Adipocyte (in vitro differentiated cells): ENCODE data around the gene VAV3.
"Not testable (repeated sequence)": the region's sequence is repeated elsewhere in the genome, so short reads cannot be mapped to it uniquely, and the experiment has no call there.

Source experiments
- DNase-seq: peaks from one replicate; pipeline ENCODE4 v3.0.0-alpha.2; 2015; ENCODE audit warnings: low read depth
- H3K27me3 ChIP-seq: replicated peaks from 2 replicates; pipeline ENCODE4 v1.7.0; 2013; ENCODE audit warnings: mild to moderate bottlenecking, low read length, moderate library complexity; ENCODE audit not compliant: control insufficient read depth, insufficient read depth
- H3K36me3 ChIP-seq: 2 replicates; pipeline ENCODE4 v1.7.0; 2013; ENCODE audit warnings: low read length, mild to moderate bottlenecking, moderate library complexity; ENCODE audit not compliant: control insufficient read depth, insufficient read depth, severe bottlenecking
- H3K4me1 ChIP-seq: 2 replicates; pipeline ENCODE4 v1.7.0; 2013; ENCODE audit warnings: mild to moderate bottlenecking, low read length, moderate library complexity; ENCODE audit not compliant: control insufficient read depth, insufficient read depth
- H3K4me3 ChIP-seq: 2 replicates; pipeline ENCODE4 v1.7.0; 2013; ENCODE audit warnings: mild to moderate bottlenecking, low read length, moderate library complexity
- H3K9ac ChIP-seq: 2 replicates; pipeline ENCODE4 v1.7.0; 2013; ENCODE audit warnings: mild to moderate bottlenecking, low read length, moderate library complexity
- H3K9me3 ChIP-seq: 2 replicates; pipeline ENCODE4 v1.7.0; 2013; ENCODE audit warnings: mild to moderate bottlenecking, low read length, moderate library complexity; ENCODE audit not compliant: control insufficient read depth

The VAV3 gene

DNA sequence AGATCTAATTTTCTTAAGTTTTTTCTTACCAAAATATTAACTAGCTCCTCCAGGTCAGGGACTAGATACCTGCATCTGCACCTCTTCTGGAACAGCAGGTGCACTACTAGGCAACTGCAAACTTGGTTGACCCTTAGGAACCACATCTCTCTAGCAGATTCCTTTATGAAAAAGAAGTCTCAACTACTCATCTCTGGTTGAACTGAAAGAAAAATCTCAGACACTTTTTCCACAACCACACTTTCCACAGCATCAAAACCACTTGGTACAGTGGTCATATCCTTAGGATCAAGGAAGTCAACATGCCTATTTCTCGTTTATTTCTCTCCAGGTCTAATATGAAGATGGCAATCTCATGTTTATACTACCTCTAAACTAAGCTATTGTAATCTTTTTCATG is 52.3 kb downstream of the VAV3 start:
- H3K4me1 ChIP-seq: no peaks in the 10 kb centered on the region
- no peak overlapping the region for H3K4me3 ChIP-seq
- no peaks in the 10 kb centered on the region for H3K27me3 ChIP-seq
- DNase-seq: no peak
- no peaks in the 10 kb centered on the region for H3K36me3 ChIP-seq
- H3K9ac ChIP-seq: no peak overlapping the region
- H3K9me3 ChIP-seq: no peaks in the 10 kb centered on the region

DNA sequence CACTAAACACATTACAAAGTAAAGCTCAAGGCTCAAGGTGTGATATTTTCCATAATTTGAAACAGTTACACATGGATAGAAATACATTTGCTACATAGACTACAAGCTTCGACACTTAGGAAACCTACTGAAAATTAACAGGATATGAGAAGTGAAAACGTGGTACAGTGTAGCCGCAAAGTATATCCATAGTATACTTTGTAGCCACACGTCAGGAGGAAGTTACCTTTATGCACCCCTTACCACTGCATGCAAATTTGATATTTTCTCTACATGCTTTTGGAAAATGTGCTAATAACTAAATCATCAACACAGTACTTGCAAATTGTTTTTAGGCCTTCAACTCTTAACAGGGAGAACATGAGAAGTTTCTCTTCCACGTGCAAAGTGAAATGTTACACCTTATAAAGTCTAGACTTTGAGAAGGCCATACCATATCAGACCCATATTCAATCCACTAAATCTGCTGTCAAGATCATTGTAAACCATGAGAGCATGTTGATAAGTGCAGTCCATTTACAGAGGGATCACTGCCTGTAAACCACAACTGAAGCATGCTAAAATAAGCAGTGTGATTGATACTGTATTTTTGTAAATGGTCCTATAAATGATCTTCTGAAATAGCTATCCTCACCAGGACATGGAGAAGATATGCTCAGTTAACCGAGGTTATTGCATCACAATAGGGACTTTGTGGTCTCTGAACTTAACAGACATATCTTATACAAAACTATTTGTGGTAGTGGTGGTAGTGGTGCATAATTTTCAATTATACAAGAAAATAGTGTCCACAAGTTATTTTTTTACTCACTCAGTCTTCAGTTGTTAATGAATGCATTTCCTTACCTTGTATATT is 64.7 kb downstream of the VAV3 start:
- no peaks in the 10 kb centered on the region for H3K36me3 ChIP-seq
- H3K27me3 ChIP-seq: no peaks in the 10 kb centered on the region
- H3K9me3 ChIP-seq: no peaks in the 10 kb centered on the region
- DNase-seq: no peak
- no peak overlapping the region for H3K4me3 ChIP-seq
- no peak overlapping the region for H3K9ac ChIP-seq
- H3K4me1 ChIP-seq: no peaks in the 10 kb centered on the region

- DNase-seq: no peak
- Histone ChIP-seq H3K9ac (no peak overlapping the region), H3K4me3 (no peak overlapping the region), H3K36me3 (no peaks in the 10 kb centered on the region), H3K4me1 (no peaks in the 10 kb centered on the region), H3K27me3 (no peaks in the 10 kb centered on the region), H3K9me3 (no peaks in the 10 kb centered on the region)
These were observed 65.3 kb downstream of the VAV3 start for GRCh38 chr1:107899655-107900054.

DNA sequence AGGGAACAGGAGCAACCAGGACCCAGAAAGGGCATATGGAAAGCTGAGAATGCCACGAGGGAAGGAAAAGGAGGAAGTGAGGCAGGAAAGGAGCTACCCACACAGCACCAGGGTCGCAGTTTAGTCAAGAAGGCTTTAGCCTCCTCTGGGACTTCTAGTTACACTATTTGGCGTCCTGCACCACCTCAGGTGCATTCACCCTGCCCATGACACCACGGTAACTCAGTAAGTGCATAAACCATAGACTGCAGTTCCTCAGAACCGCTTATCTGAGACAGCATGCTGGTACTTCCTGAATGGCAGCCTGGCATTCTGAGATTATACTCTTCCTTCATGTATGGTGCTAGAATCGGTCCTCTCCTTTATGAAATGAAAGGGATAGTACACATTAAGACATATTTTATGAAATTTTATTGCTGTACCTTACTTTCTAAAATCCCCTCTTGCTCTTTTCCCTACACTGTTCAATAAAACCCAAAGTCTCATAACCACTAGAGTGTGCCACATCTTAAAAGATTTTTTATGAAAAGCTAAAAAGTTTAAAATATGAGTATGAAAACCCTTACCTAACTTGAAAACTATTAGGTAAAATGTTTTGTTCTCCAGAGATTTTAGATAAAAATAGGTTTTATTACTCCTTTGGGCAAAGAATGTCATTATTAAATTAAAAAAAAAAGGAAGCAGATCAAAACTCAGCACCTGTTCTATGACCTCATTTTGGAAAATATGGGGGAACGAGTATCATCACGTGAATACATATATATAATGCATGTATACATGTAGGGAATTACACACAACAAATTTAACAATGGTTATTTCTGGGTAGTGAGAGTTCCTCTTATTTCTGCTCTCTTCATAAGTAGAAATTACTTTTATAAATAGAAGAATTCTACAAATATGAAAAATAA is 67.3 kb downstream of the VAV3 start:
- DNase-seq: no peak

DNA sequence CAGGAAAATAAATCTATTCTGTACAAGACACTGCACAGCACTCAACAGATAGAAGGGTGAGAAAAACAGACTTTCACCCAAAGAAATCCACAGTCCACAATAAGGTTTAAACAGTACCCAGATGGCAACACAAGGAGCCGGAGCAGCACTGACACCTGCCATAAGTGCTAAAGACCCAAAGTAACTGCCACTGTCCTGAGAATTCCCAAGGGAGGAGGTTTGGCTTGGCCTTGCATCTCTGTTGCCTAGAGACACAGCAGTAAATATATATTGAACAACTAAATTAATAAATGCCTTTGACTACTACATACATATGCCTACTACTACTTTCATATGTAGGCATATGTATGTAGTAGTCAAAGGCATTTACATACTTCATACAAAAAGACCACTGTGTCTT is 68.0 kb downstream of the VAV3 start:
- H3K4me1 ChIP-seq: no peaks in the 10 kb centered on the region
- H3K9me3 ChIP-seq: no peaks in the 10 kb centered on the region
- H3K36me3 ChIP-seq: no peaks in the 10 kb centered on the region
- no peak overlapping the region for H3K9ac ChIP-seq
- H3K4me3 ChIP-seq: no peak overlapping the region
- no peak for DNase-seq
- no peaks in the 10 kb centered on the region for H3K27me3 ChIP-seq

More for the DNA sequence above, 67.3 kb downstream of the VAV3 start:
- Histone ChIP-seq H3K9ac (no peak overlapping the region), H3K36me3 (no peaks in the 10 kb centered on the region), H3K27me3 (no peaks in the 10 kb centered on the region), H3K9me3 (no peaks in the 10 kb centered on the region), H3K4me1 (no peaks in the 10 kb centered on the region), H3K4me3 (no peak overlapping the region)

DNA sequence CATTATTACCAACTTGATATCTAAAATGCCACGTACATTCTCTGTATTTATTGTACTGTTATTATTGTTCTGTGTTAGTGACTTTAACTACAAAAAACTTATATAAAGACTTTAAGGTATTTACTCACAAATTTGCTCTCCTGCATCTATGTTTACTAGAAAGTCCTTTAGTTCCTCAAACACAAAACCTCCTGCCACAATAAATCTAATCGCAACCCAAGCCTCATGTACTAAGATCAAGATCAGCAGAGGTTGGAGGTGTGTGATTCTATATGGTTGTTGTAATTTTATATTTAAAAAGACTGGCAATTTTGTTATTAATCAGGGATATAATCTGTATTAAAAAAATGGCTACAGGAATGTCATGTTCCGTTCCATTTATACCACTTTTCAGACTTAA is 68.6 kb downstream of the VAV3 start:
- no peak for DNase-seq
- no peak overlapping the region for H3K4me3 ChIP-seq
- no peaks in the 10 kb centered on the region for H3K4me1 ChIP-seq
- H3K27me3 ChIP-seq: no peaks in the 10 kb centered on the region
- H3K36me3 ChIP-seq: no peaks in the 10 kb centered on the region
- no peak overlapping the region for H3K9ac ChIP-seq
- no peaks in the 10 kb centered on the region for H3K9me3 ChIP-seq

DNA sequence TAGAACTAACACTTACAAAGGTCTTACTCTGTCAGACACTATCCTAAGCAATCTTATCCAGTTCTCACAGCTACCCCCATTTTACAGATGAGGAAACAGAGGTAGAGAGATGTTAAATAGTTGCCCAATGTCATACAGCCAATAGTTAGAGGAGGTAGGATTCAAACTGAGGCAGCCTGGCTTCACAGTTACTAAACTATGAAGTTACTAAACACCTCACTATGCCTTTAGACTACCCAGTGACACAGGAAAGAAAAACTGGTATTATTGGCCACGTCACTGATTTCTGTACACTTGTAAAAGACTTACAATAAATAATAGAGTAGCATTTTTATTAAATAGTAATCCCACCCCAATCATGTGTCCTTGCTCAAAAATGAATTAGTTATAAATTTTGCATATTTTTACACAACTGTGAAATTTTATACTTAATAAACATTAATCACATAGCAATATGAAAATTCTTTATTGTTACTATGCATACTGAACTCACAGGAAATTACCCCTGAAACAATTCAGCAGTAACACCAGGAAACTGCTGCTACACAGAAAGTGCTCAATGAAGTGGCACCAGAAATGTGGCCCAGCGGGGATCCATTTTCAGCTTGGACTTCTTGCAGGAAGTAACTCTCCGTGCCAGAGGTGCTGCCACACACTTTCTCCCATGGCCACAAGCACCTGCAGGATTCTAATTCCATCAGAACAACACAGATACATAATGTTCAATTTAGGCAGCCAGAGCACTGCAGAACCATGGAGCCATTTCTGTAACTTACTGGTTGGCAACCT is 69.4 kb downstream of the VAV3 start:
- Histone ChIP-seq H3K9me3 (no peaks in the 10 kb centered on the region), H3K9ac (no peak overlapping the region), H3K4me1 (no peaks in the 10 kb centered on the region), H3K27me3 (no peaks in the 10 kb centered on the region), H3K36me3 (no peaks in the 10 kb centered on the region), H3K4me3 (no peak overlapping the region)
- no peak for DNase-seq

DNA sequence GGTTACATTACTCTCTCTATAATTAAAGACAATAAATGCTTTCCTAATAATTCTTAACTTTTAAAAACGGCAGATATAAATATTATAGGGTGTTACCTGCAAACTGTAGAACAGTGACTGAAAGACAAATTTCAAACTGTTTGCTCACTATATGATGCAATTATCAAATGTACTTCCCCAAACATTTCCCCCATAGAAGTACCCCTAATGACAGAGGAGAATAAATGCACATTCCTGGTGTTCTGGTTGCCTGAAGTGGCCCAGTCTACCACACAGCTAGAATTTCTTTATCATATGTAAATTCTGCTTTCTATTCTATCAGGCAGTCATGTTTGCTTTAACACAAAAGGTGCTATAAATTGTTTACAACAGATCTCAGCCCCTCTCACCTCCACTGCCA is 70.4 kb downstream of the VAV3 start:
- H3K9me3 ChIP-seq: no peaks in the 10 kb centered on the region

GRCh38 chr1:107893350-107893749 is 71.6 kb downstream of the VAV3 start:
- not testable (repeated sequence) for H3K4me1 ChIP-seq, H3K9me3 ChIP-seq, H3K36me3 ChIP-seq, H3K27me3 ChIP-seq, H3K9ac ChIP-seq, H3K4me3 ChIP-seq, DNase-seq

More for the DNA sequence above, 70.4 kb downstream of the VAV3 start:
- no peak for DNase-seq
- no peaks in the 10 kb centered on the region for H3K4me1 ChIP-seq
- no peak overlapping the region for H3K9ac ChIP-seq
- H3K27me3 ChIP-seq: no peaks in the 10 kb centered on the region
- H3K36me3 ChIP-seq: no peaks in the 10 kb centered on the region
- H3K4me3 ChIP-seq: no peak overlapping the region

DNA sequence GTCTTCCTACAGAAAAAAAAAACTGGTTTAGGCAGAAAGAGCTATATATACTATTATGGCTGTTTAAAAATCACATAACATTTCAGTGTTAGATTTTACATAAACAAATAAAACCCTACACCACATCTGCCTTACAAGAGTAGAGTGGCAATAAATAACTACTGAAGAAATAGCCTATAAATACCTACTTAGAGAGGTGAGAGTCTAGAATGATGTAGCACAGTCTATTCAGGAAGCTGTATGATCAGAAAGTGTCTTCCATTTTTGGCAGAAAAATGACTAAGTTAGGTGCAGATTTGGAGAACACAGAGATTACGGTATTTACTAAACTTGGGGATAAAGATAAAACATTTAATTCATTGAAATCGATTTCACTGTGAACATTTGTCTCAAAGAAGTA is 75.5 kb downstream of the VAV3 start:
- Histone ChIP-seq H3K36me3 (no peaks in the 10 kb centered on the region), H3K4me1 (no peaks in the 10 kb centered on the region), H3K9ac (no peak overlapping the region), H3K27me3 (peaks cover 5% of the 10 kb centered on the region), H3K9me3 (no peaks in the 10 kb centered on the region), H3K4me3 (no peak overlapping the region)
- no peak for DNase-seq

DNA sequence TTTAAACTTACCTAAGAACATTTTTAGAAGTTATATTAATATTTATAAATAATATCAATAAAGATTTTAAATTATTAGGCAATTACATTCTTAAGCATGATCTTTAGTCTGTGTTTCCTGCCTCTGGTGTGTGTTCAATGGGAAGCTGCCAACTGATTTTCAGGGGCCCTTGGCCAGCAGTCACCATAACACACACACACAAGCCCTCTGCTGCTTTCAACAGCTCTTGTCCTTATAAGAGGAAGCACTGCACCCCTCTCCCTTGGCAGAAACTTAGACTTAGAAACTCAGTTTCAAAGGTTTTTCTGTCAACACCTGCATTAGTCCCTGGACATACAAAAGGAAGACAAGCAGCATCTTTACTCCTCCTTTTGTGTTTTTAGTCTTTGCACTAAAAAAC is 81.4 kb downstream of the VAV3 start:
- Histone ChIP-seq H3K9ac (no peak overlapping the region), H3K9me3 (no peaks in the 10 kb centered on the region), H3K4me1 (peaks cover 10% of the 10 kb centered on the region), H3K27me3 (peaks cover 5% of the 10 kb centered on the region), H3K4me3 (no peak overlapping the region), H3K36me3 (no peaks in the 10 kb centered on the region)
- DNase-seq: no peak
